HepG2 (cell line): ENCODE data around the gene WNK2. TPM values are rescaled to one million over a fixed set of nuclear protein-coding genes. Genes with fewer than 3 reads are reported as not detected.

Experiments used
- CREB3 ChIP-seq: sonication (generic); formaldehyde crosslinking; IDR thresholded peaks from 2 replicates; pipeline ENCODE4 v1.5.0; 2020; ENCODE audit warnings: missing genetic modification reagents
- FOXO4 ChIP-seq: sonication (generic); formaldehyde crosslinking; conservative IDR thresholded peaks from 2 replicates; pipeline ENCODE4 v1.8.1; 2023; ENCODE audit warnings: missing genetic modification reagents
- HOXA3 ChIP-seq: sonication (generic); formaldehyde crosslinking; IDR thresholded peaks from 2 replicates; pipeline ENCODE4 v1.5.0; 2020; ENCODE audit warnings: missing genetic modification reagents
- RFXANK ChIP-seq: IDR thresholded peaks from 2 replicates; pipeline ENCODE4 v1.6.1; 2016
- RXRA ChIP-seq: sonication (generic); formaldehyde crosslinking; IDR thresholded peaks from 2 replicates; pipeline ENCODE4 v1.5.1; 2020; ENCODE audit warnings: missing genetic modification reagents
- TCF7L2 ChIP-seq: IDR thresholded peaks from 2 replicates; pipeline ENCODE4 v1.6.1; 2011; ENCODE audit warnings: mild to moderate bottlenecking, low read depth, low read length, moderate library complexity
- TEAD3 ChIP-seq: optimal IDR thresholded peaks from 2 replicates; pipeline ENCODE3; 2016; ENCODE audit warnings: borderline replicate concordance
- THAP9 ChIP-seq: sonication (generic); formaldehyde crosslinking; IDR thresholded peaks from 2 replicates; pipeline ENCODE4; 2020; ENCODE audit warnings: missing genetic modification reagents, mild to moderate bottlenecking, borderline replicate concordance
- ZBTB38 ChIP-seq: sonication (generic); formaldehyde crosslinking; IDR thresholded peaks from 2 replicates; pipeline ENCODE4 v1.5.1; 2020; ENCODE audit warnings: mild to moderate bottlenecking, missing genetic modification reagents
- ZHX2 ChIP-seq, 2 experiments: sonication (generic) in 1 of 2; formaldehyde crosslinking in 1 of 2; IDR thresholded peaks; 2 replicates each; pipeline versions ENCODE4 v1.6.1 to v1.9.0; 2014 to 2022; ENCODE audit warnings: antibody characterized with exemption in 1 of 2, borderline replicate concordance in 1 of 2, inconsistent platforms in 1 of 2, low read depth in 1 of 2, missing genetic modification reagents in 1 of 2
- ZNF503 ChIP-seq: sonication (generic); formaldehyde crosslinking; IDR thresholded peaks from 2 replicates; pipeline ENCODE4 v1.4.0; 2020; ENCODE audit warnings: missing genetic modification reagents
- ZNF670 ChIP-seq: sonication (generic); formaldehyde crosslinking; IDR thresholded peaks from 2 replicates; pipeline ENCODE4 v1.8.0; 2022; ENCODE audit warnings: mild to moderate bottlenecking, missing genetic modification reagents, borderline replicate concordance
- ZNF776 ChIP-seq: sonication (generic); formaldehyde crosslinking; IDR thresholded peaks from 2 replicates; pipeline ENCODE4 v1.4.0; 2020; ENCODE audit warnings: mild to moderate bottlenecking, missing genetic modification reagents
- ZNF781 ChIP-seq: sonication (generic); formaldehyde crosslinking; IDR thresholded peaks from 2 replicates; pipeline ENCODE4 v1.5.1; 2020; ENCODE audit warnings: borderline replicate concordance, mild to moderate bottlenecking, missing genetic modification reagents; ENCODE audit errors: not compliant biosample characterization
- polyA plus RNA-seq, 8 experiments: library from polyadenylated mRNA; depleted of rRNA in 3 of 8; stranded (reverse) in 7 of 8; unstranded in 1 of 8; fragments of >200 nt; fragmentation: Illumina TruSeq in 4 of 8; extraction: Trizol in 4 of 8; gene quantifications; 2 replicates each; pipeline versions ENCODE4 v1.2.1 to v1.2.3, GENCODE V29; 2011 to 2016; ENCODE audit warnings: low read depth in 4 of 8, missing spikeins in 1 of 8, mixed read lengths in 1 of 8; ENCODE audit not compliant: insufficient read depth in 1 of 8
- total RNA-seq, 5 experiments: library from RNA; depleted of rRNA; stranded (reverse); fragments of >200 nt; fragmentation: Illumina TruSeq; extraction: Trizol; gene quantifications; 2 replicates each; pipeline ENCODE4 v1.2.3, GENCODE V29; 2016; ENCODE audit warnings: low read depth in 1 of 5

WNK2 gene
- total and polyA plus RNA-seq, 2 of the 13 experiments (the other 11 are each of a cell fraction or from before 2014, with no cell fraction given): 10.5 to 12.0 TPM

- TF ChIP-seq CREB3 (CRISPR knock-in tag): no peak
- no peak for TF ChIP-seq THAP9 (CRISPR knock-in tag)
- TF ChIP-seq HOXA3: peak; percentile 45; the same call in 1 of the 2 replicates
- no peak for TF ChIP-seq RFXANK (CRISPR knock-in tag)
- TF ChIP-seq ZNF503: peak; percentile 65; the same call in 1 of the 2 replicates
- no peak for TF ChIP-seq ZNF781 (CRISPR knock-in tag)
- peak; percentile 8; the same call in 1 of the 2 replicates for TF ChIP-seq ZBTB38 (CRISPR knock-in tag)
- no peak for TF ChIP-seq TCF7L2
- TF ChIP-seq TEAD3 (CRISPR knock-in tag): peak; percentile 71
- no peak for TF ChIP-seq ZNF776 (CRISPR knock-in tag)
- peak; percentile 35; the same call in 1 of the 2 replicates for TF ChIP-seq RXRA (CRISPR knock-in tag)
- no peak for TF ChIP-seq ZNF670 (CRISPR knock-in tag)
- no peak for TF ChIP-seq ZHX2 (IDR thresholded peaks at IDR 0.05; ENCODE audit: low read depth)
- no peak for TF ChIP-seq ZHX2 (CRISPR knock-in tag; IDR thresholded peaks at IDR 0.05; ENCODE audit: borderline replicate concordance)
- TF ChIP-seq FOXO4 (CRISPR knock-in tag): no peak
Measured at GRCh38 chr9:93240891-93241334, 57.0 kb downstream of the WNK2 start (continued).
